HG03103 (cell line): ENCODE measurements around the gene RABL2A.
"Not testable (repeated sequence)": the region's sequence is repeated elsewhere in the genome, so short reads cannot be mapped to it uniquely, and the experiment has no call there.

ENCODE experiments used
- ATAC-seq: cut with Tn5 transposase; IDR thresholded peaks from one replicate; pipeline ENCODE4 v1.9.1; 2021; ENCODE audit warnings: low read depth; ENCODE audit not compliant: unreplicated experiment

Gene RABL2A

GRCh38 chr2:113626616-113627330, at the start of gene RABL2A:
RABL2A (plus strand) TSS chr2:113627266; CDS start chr2:113628607, 1,341 bp downstream.
- ATAC-seq: peak; percentile 94

- ATAC-seq: not testable (repeated sequence)
Measured at GRCh38 chr2:113578508-113578907, 48.6 kb upstream of the RABL2A start.

GRCh38 chr2:113582473-113582872, 44.6 kb upstream of the RABL2A start:
- ATAC-seq: not testable (repeated sequence)

DNA sequence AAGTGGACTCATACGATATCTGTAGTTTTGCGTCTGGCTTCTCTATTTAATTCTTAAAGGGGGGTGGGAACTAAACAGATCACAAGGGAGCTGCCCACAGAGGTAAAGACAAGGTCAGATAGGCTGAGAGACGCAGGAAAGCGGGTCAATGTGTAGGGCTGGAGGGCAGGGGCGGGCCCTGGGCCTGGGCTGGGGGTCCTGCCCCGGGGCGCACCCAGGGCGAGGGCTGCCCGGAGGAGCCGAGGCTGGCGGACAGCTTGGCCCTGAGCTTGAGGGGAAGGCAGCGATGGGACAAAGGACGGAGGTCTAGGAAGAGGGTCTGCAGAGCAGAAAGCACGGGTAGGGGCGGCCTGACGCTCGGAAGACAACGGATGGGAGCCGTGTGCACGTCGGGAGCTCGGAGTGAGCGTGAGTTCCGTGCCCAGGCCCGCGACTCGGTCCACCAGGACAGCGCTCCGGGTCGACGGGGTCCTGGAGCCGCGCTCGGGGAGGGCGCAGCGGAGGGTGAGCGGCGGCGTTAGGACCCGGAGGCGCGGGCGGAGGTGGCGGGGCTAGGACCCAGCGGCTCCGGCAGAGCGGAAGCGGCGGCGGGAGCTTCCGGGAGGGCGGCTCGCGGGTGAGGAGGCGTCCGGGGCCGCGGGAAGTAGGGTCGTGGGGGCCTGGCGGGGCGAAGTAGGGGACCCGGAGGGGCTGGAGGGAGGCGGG, 43.4 kb upstream of the RABL2A start:
- ATAC-seq: not testable (repeated sequence)

DNA sequence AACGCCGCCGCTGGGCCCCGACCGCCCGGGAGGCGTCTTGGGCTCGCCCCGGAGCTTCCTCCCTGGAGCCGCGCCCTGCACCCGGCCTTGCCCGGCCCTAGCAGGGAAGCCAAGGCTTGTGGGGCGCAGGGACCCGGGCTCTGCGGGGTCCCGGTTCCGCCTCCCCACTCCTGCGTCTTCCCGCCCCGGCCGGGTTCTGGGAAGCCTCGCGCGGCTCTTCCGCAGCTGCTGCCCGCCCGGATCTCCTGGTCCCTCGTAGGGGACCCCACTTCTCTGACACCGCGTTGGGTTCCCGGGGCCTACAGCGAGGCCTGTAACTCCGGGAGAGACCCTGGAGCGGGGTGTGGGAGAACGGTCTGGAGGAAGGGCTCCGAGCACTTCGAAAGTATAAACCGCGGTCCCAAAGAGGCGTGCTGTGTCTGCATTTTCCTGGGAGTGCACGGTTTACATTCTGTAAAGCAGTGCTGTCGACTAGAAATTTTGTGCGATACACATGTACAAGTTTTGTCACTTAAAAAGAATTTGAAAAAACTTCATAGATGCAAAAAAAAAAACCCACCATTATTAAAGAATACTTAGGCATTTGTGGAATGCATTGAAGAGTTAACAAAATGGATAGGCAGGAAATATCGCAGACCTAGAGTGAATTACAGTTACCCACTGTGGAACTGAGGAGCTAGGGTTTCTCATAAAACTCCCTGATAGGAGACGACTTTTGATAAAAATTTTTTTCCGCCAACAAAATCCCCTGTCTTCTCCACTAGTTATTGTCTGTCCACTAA, 42.6 kb upstream of the RABL2A start:
- ATAC-seq: not testable (repeated sequence)

DNA sequence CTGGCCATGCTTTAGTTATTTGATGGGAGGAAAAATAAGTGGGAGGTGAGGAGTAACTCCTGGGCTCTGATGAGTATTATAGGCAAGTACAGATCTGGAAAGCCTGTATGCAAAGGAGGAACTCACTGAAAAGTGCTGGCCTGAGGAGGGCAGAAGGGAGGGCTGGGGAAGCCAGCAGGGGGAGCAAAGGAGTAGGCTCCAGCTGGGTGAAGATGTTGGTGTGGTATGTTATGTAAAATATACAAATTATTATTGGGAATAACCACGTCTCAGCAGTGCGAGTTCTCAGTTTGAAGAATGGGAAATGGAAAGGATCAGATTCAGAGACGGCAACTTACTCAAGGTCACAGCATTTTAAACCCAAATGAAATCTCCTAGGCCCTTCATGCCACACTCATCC, 39.9 kb upstream of the RABL2A start:
- not testable (repeated sequence) for ATAC-seq

- ATAC-seq: not testable (repeated sequence)
Measured at GRCh38 chr2:113589591-113589990, 37.5 kb upstream of the RABL2A start.

DNA sequence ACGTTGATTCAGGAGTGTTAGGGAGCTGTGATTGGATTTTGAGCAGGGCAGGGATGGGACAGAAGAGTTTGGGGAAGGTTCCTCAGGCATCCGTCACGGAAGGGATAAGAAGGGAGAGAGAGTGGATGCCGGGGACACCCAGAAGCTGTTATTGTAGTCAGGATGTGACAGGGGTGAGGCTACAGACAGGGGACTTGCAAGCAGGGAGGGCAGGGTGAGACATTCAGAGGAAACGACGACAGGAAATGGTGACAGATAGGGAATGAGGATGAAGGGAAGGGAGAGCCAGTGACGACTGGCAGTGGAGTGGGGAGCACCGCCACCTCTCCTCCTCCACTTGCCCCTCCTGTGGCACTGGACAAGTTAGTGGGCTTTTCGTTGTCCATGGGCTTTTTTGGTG, 35.1 kb upstream of the RABL2A start:
- ATAC-seq: not testable (repeated sequence)

DNA sequence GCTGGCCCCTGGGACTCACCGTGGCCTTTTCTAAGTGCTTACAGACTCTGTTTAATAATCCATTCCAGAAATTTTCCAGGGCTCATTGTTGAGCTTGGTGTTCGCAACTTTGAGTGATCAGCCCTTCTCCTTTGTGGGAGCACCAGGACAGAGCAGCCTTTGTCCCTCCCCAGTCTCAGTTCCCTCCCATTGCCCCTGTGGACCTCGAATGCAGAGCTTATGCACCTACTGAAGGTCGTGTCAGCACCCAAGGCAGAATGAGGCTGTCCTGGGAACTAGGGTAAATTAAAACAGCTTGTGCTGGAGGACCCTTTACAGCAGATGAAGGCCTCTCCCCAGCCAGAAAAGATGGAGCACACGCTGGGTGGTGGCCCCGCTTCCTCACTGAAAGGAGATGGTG, 33.8 kb upstream of the RABL2A start:
- ATAC-seq: not testable (repeated sequence)

DNA sequence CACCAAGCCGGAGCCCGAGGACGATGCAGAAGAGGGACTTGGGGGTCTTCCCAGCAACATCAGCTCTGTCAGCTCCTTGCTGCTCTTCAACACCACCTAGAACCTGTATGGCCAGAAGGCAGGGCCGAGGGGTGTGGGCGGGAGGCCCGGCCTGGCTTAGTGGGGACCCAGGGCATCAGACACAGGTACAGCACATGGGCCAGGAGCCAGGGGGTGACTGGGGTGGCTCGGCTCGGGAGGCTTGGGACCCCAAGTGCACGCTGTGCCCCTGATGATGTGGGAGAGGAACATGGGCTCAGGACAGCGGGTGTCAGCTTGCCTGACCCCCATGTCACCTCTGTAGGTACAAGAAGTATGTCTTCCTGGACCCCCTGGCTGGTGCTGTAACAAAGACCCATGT, 31.3 kb upstream of the RABL2A start:
- not testable (repeated sequence) for ATAC-seq

GRCh38 chr2:113597164-113597563, 29.9 kb upstream of the RABL2A start:
- not testable (repeated sequence) for ATAC-seq

DNA sequence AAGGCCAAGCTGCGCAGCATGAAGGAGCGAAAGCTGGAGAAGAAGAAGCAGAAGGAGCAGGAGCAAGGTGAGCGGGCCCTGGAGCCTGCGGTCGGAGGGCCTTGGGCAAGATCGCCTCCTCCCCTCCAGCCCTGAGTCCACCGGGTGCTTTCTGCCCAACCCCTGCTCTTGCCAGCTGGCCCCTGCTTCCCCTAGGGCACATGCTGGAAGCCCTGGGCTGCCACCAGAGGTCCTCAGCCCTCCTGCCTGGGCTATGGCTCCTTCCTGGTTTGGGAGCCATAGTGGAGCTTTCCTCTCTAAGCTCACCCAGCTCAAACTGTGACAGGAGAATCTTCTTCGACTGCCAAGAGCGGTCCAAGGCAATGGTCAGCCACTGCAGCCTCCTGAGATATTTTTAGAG, 29.5 kb upstream of the RABL2A start:
- not testable (repeated sequence) for ATAC-seq

- not testable (repeated sequence) for ATAC-seq
Measured at GRCh38 chr2:113598180-113598579, 28.9 kb upstream of the RABL2A start.

GRCh38 chr2:113598738-113599137, 28.3 kb upstream of the RABL2A start:
- ATAC-seq: not testable (repeated sequence)

GRCh38 chr2:113599208-113599607, 27.9 kb upstream of the RABL2A start:
- not testable (repeated sequence) for ATAC-seq

DNA sequence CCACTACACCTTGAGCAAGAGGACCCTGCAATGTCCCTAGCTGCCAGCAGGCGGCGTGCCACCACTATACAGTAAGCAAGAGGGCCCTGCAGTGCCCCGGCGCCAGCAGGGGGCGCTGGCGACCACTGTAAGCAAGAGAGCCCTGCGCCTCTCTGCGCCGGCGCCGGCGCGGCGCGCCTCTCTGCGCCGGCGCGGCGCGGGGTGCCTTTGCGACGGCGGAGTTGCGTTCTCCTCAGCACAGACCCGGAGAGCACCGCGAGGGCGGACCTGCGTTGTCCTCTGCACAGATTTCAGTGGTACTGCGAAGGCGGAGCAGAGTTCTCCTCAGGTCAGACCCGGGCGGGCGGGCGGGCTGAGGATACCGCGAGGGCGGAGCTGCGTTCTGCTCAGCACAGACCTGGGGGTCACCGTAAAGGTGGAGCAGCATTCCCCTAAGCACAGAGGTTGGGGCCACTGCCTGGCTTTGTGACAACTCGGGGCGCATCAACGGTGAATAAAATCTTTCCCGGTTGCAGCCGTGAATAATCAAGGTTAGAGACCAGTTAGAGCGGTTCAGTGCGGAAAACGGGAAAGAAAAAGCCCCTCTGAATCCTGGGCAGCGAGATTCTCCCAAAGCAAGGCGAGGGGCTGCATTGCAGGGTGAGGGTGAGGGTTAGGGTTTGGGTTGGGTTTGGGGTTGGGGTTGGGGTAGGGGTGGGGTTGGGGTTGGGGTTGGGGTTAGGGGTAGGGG, 24.9 kb upstream of the RABL2A start:
- not testable (repeated sequence) for ATAC-seq

GRCh38 chr2:113602869-113603466, 24.1 kb upstream of the RABL2A start:
- ATAC-seq: no peak

GRCh38 chr2:113603467-113604084, 23.5 kb upstream of the RABL2A start:
- ATAC-seq: peak; percentile 95

GRCh38 chr2:113604085-113604477, 23.0 kb upstream of the RABL2A start:
- not testable (repeated sequence) for ATAC-seq

- not testable (repeated sequence) for ATAC-seq
Measured at GRCh38 chr2:113604661-113605060, 22.4 kb upstream of the RABL2A start.
